HL-60 (cell line): Measurements from ENCODE around the gene SDF4.
A peak's percentile ranks its signal among the peaks of the same experiment; 100 is the strongest.

ENCODE experiments used
- DNase-seq, 2 experiments: peaks; one replicate each; pipeline ENCODE4 v3.0.0-alpha.2; 2010 to 2020; ENCODE audit warnings: low read depth in 1 of 2, low spot score in 1 of 2
- H3K27ac ChIP-seq: fragments of 250-450 bp; sonication (Bioruptor Pico); replicated peaks from 2 replicates; pipeline ENCODE4 v1.5.1; 2020; ENCODE audit warnings: mild to moderate bottlenecking, moderate library complexity
- H3K27me3 ChIP-seq: fragments of 250-450 bp; sonication (Bioruptor Pico); 2 replicates; pipeline ENCODE4 v1.5.1; 2021; ENCODE audit warnings: mild to moderate bottlenecking, moderate library complexity; ENCODE audit not compliant: insufficient read depth, poor library complexity, severe bottlenecking
- H3K4me3 ChIP-seq: replicated peaks from 2 replicates; pipeline ENCODE4 v1.5.1; 2011; ENCODE audit warnings: mild to moderate bottlenecking, control low read depth, low read length; ENCODE audit not compliant: insufficient read depth
- CTCF ChIP-seq: IDR thresholded peaks from one replicate; pipeline ENCODE4 v1.5.1; 2011; ENCODE audit warnings: low read length, control low read depth, inconsistent platforms; ENCODE audit not compliant: insufficient read depth
- GABPA ChIP-seq: IDR thresholded peaks from 2 replicates; pipeline ENCODE4 v1.6.1; 2012; ENCODE audit warnings: low read depth
- POLR2AphosphoS5 ChIP-seq: IDR thresholded peaks from 2 replicates; pipeline ENCODE4 v1.6.1; 2012; ENCODE audit warnings: low read depth
- REST ChIP-seq: IDR thresholded peaks from 2 replicates; pipeline ENCODE4 v1.6.1; 2012; ENCODE audit warnings: low read depth; ENCODE audit not compliant: insufficient replicate concordance
- SPI1 ChIP-seq: IDR thresholded peaks from 2 replicates; pipeline ENCODE4 v1.6.1; 2012; ENCODE audit warnings: low read depth, mild to moderate bottlenecking, borderline replicate concordance

SDF4 gene

GRCh38 chr1:1262758-1263157 is 31.0 kb upstream of the SDF4 start:
- TF ChIP-seq SPI1 (no peak), REST (no peak), POLR2AphosphoS5 (no peak), GABPA (no peak), CTCF (no peak)
- no peak for DNase-seq
- Histone ChIP-seq H3K4me3 (no peak overlapping the region), H3K27me3 (no peaks in the 10 kb centered on the region), H3K27ac (no peak overlapping the region)

- DNase-seq = no peak
- Histone ChIP-seq H3K27me3 (no peaks in the 10 kb centered on the region), H3K4me3 (no peak overlapping the region), H3K27ac (no peak overlapping the region)
- TF ChIP-seq GABPA = no peak
- TF ChIP-seq SPI1 = no peak
- no peak for TF ChIP-seq POLR2AphosphoS5
- no peak for TF ChIP-seq CTCF
- no peak for TF ChIP-seq REST
Measured at GRCh38 chr1:1262071-1262470, 30.3 kb upstream of the SDF4 start.

GRCh38 chr1:1260843-1261560 is 29.2 kb upstream of the SDF4 start:
- DNase-seq = peak in 1 of 2 experiments; percentile 26
- Histone ChIP-seq H3K27me3 (no peaks in the 10 kb centered on the region), H3K4me3 (no peak overlapping the region), H3K27ac (peak overlapping the region; percentile 73)
- TF ChIP-seq CTCF (no peak), REST (no peak), SPI1 (no peak), GABPA (no peak), POLR2AphosphoS5 (no peak)
